HPDE6-E6E7 (cell line): ENCODE results near the gene CSN1S1.
"Not testable (repeated sequence)": the region's sequence is repeated elsewhere in the genome, so short reads cannot be mapped to it uniquely, and the experiment has no call there.

Experiments used
- DNase-seq: peaks from one replicate; pipeline ENCODE4 v3.0.0; 2011; ENCODE audit warnings: missing footprints; ENCODE audit errors: extremely low spot score

CSN1S1 gene

GRCh38 chr4:69930768-69931167 is at the start of gene CSN1S1:
Gene CSN1S1 (plus strand): TSS chr4:69931068. CDS start chr4:69932556, 1,488 bp downstream.
- no peak for DNase-seq

- peak; percentile 47 for DNase-seq
These were observed 49.6 kb upstream of the CSN1S1 start for GRCh38 chr4:69881173-69881773.

- no peak for DNase-seq
These were observed 48.7 kb upstream of the CSN1S1 start for GRCh38 chr4:69882150-69882549.

- no peak for DNase-seq
These were observed 42.5 kb upstream of the CSN1S1 start for GRCh38 chr4:69888336-69888735.

GRCh38 chr4:69894186-69894585 is 36.7 kb upstream of the CSN1S1 start:
- no peak for DNase-seq

GRCh38 chr4:69894721-69895120 is 36.1 kb upstream of the CSN1S1 start:
- no peak for DNase-seq

GRCh38 chr4:69896530-69897116 is 34.2 kb upstream of the CSN1S1 start:
- no peak for DNase-seq

GRCh38 chr4:69907151-69907550 is 23.7 kb upstream of the CSN1S1 start:
- no peak for DNase-seq

GRCh38 chr4:69909195-69909594 is 21.7 kb upstream of the CSN1S1 start:
- no peak for DNase-seq

- no peak for DNase-seq
These were observed 20.7 kb upstream of the CSN1S1 start for GRCh38 chr4:69910016-69910782.

GRCh38 chr4:69920874-69921273 is 10.0 kb upstream of the CSN1S1 start:
- no peak for DNase-seq

GRCh38 chr4:69923782-69924410 is 7.0 kb upstream of the CSN1S1 start:
- DNase-seq: not testable (repeated sequence)

- no peak for DNase-seq
These were observed 3.3 kb downstream of the CSN1S1 start for GRCh38 chr4:69934150-69934549.

GRCh38 chr4:69936566-69936965 is 5.7 kb downstream of the CSN1S1 start:
- DNase-seq: no peak

GRCh38 chr4:69951602-69952001 is 20.7 kb downstream of the CSN1S1 start:
- no peak for DNase-seq

- no peak for DNase-seq
These were observed 26.3 kb downstream of the CSN1S1 start for GRCh38 chr4:69957209-69957608.

- no peak for DNase-seq
These were observed 34.8 kb downstream of the CSN1S1 start, which contains the start of gene CSN2 for GRCh38 chr4:69965628-69966027. Gene CSN2 (minus strand): TSS chr4:69965728. CDS start chr4:69960995, 4,733 bp downstream.

- DNase-seq: no peak
These were observed 39.2 kb downstream of the CSN1S1 start for GRCh38 chr4:69970071-69970470.

- no peak for DNase-seq
These were observed 43.8 kb downstream of the CSN1S1 start for GRCh38 chr4:69974631-69975030.

- no peak for DNase-seq
These were observed 46.7 kb downstream of the CSN1S1 start for GRCh38 chr4:69977582-69977981.

- DNase-seq: no peak
These were observed 53.2 kb downstream of the CSN1S1 start for GRCh38 chr4:69984030-69984443.

- no peak for DNase-seq
These were observed 55.8 kb downstream of the CSN1S1 start for GRCh38 chr4:69986663-69987062.
